ENCODE measurements around the gene NOX4.
"Not testable (repeated sequence)": the region's sequence is repeated elsewhere in the genome, so short reads cannot be mapped to it uniquely, and the experiment has no call there.

Gene NOX4

DNA sequence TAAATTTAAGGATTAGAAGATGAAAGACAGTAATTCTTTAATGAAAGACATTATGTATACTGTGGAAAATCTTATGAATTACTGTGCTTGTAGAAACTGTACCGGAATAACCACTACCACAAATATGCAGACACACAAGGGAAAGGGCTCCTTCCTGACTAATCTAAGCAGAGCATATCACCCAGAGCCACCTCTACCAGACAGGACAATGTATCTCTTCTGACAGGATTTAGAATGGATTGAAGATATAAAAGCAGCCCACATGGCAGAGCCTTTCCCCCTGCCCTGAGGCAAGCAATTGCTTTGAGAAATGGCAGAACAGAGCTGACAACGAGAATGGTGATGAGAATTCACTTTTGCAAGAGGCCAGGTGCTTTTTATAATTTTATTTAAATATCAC is 144.1 kb downstream of the NOX4 start:
- no peaks in the 10 kb centered on the region for H3K36me3 ChIP-seq
- no peak for DNase-seq
- H3K9me3 ChIP-seq = no peaks in the 10 kb centered on the region
- H3K4me1 ChIP-seq = no peaks in the 10 kb centered on the region
- TF ChIP-seq, protein P1, sequence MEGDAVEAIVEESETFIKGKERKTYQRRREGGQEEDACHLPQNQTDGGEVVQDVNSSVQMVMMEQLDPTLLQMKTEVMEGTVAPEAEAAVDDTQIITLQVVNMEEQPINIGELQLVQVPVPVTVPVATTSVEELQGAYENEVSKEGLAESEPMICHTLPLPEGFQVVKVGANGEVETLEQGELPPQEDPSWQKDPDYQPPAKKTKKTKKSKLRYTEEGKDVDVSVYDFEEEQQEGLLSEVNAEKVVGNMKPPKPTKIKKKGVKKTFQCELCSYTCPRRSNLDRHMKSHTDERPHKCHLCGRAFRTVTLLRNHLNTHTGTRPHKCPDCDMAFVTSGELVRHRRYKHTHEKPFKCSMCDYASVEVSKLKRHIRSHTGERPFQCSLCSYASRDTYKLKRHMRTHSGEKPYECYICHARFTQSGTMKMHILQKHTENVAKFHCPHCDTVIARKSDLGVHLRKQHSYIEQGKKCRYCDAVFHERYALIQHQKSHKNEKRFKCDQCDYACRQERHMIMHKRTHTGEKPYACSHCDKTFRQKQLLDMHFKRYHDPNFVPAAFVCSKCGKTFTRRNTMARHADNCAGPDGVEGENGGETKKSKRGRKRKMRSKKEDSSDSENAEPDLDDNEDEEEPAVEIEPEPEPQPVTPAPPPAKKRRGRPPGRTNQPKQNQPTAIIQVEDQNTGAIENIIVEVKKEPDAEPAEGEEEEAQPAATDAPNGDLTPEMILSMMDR (IDR thresholded peaks at IDR 0.05; ENCODE audit: low read depth, low read length) = no peak
- H3K4me3 ChIP-seq (ENCODE audit: low read depth, low read length) = no peak overlapping the region
- H3K27me3 ChIP-seq = no peaks in the 10 kb centered on the region

DNA sequence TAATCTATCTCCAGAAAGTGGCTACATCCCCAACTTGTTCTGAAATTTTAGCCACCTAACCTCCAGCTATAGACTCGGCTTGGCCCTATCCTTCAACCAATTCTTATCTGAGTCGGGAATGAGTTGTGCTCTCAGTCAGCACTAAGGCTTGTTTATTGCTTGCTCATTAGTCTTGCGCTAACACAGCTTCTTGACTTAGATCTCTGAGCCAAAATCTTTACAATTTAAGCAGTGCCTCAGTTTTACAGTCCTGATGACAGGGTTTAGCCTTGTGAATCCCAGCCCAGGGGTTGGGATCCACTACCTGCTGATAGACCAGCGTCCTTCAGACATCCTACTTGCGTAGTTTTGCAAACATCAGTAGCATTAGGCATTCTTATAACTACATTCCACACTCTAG is 144.6 kb downstream of the NOX4 start:
- TF ChIP-seq, protein P1 (IDR thresholded peaks at IDR 0.05; ENCODE audit: low read depth, low read length) = no peak
- Histone ChIP-seq H3K4me3 (ENCODE audit: low read depth, low read length) (no peak overlapping the region), H3K9me3 (no peaks in the 10 kb centered on the region), H3K36me3 (no peaks in the 10 kb centered on the region), H3K4me1 (no peaks in the 10 kb centered on the region), H3K27me3 (no peaks in the 10 kb centered on the region)
- no peak for DNase-seq

DNA sequence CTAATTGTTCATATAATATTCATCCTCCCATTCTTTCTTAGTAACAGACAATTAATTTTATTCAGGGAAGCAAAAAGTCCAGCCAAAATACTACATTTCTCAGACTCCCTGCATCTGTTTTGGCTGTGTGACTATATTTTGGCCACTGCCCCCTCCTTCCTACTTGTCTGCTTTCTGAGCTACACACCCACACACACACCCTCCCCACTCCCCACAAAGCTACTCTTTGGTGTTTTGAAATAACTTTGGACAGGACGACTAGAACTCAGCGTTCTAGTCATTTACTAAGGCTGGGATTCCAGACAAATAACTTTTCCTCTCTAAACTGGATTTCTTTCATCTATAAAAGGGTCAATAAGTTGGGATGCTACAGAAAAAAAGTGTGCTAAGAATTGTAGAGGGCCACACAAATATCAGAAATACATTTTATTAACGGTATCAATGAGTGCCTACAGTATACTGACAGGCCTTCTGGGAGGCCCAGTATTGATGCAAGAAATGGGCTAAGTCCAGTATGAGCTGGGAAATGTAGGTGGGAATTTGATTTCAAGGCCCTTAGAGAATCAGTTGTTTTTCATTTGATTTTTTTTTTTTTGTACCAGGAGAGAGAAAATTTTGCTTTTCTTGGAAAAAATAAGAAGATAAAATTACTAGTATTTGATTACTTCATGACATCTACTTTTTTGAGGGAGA is 148.1 kb downstream of the NOX4 start:
- H3K36me3 ChIP-seq; H3K27me3 ChIP-seq; H3K4me3 ChIP-seq (ENCODE audit: low read depth, low read length); H3K4me1 ChIP-seq; H3K9me3 ChIP-seq; DNase-seq: not testable (repeated sequence)

DNA sequence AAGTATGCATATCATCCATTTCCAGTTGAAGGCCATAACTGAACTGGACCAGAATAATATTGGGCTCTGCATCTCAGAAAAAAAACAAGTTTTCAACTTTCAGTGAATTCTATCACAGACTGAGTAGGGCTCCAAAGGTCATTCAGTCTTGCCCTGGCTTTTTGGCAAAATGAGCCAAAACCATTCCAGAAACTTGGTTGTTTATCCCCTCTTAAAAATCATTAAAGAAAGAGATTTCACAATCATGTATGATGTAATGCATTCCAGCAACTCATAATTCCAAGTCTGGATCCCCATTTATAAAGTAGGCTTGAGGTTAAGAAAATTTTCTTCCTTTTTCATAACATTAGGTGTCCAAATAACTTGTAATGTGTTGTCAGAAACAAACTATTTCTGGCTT is 150.7 kb downstream of the NOX4 start:
- not testable (repeated sequence) for H3K27me3 ChIP-seq; H3K9me3 ChIP-seq; H3K4me3 ChIP-seq (ENCODE audit: low read depth, low read length); DNase-seq; H3K4me1 ChIP-seq; H3K36me3 ChIP-seq

DNA sequence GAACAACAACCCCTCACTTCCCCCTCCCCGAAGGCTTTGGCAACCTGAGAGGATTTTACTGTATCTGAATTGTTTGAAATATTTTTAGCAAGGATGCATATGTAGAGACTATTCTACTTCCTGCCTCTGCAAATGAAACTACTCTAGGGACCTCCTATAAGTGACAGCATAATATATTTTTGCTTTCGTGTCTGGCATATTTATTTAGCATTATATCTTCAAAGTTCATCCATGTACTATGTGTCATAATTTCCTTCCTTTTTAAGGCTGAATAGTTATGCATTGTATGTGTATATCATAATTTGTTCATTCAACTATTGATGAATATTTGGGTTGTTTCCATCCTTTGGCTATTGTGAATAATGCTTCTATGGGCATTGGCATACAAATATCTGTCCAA is 153.1 kb downstream of the NOX4 start:
- not testable (repeated sequence) for H3K9me3 ChIP-seq; H3K4me1 ChIP-seq; H3K27me3 ChIP-seq; H3K4me3 ChIP-seq (ENCODE audit: low read depth, low read length); H3K36me3 ChIP-seq; DNase-seq

DNA sequence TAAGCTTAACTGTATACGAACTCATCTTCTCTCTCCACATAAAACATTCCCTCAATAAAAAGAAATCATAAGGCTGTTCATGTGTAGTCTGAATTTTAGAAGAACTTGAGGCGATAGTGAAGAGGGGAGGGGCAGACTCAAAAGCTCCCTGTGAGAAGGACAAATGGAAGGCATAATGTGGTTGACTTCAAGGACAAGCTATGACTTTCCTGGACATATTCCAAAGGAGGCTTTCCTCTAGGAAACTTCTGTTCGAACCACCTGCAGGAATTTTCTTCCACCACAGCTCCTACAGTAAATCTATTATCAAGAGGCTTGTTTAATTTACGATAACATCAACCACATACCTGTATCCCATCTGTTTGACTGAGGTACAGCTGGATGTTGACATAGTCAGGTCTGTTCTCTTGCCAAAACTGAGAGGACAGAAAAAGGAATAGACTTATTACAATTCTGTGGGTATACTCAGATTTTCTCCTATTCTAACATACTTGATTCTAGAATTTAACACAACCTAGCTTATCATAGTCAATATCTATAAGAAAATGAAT is 154.0 kb downstream of the NOX4 start:
- not testable (repeated sequence) for H3K9me3 ChIP-seq; H3K27me3 ChIP-seq; H3K4me1 ChIP-seq; H3K4me3 ChIP-seq (ENCODE audit: low read depth, low read length); DNase-seq; H3K36me3 ChIP-seq

DNA sequence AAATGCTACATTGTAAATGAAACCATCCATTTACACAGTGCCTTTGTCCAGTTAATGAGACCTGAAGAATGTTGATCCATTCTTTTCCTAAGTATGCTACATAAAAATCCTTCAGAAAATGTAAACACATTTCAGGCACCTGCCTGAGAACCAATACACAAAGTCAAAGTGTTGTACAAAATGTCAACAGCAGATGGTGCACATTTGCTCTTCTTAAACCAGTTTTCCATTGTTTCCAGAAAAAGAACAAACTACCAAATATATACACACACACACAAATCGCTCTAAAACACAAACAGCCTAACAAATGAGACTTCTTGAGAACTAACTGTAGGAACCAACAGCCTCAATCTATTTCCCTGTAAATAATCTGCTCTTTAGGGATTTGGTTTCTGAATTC is 157.5 kb downstream of the NOX4 start:
- not testable (repeated sequence) for H3K36me3 ChIP-seq; DNase-seq; H3K4me1 ChIP-seq; H3K27me3 ChIP-seq; H3K9me3 ChIP-seq; H3K4me3 ChIP-seq (ENCODE audit: low read depth, low read length)

DNA sequence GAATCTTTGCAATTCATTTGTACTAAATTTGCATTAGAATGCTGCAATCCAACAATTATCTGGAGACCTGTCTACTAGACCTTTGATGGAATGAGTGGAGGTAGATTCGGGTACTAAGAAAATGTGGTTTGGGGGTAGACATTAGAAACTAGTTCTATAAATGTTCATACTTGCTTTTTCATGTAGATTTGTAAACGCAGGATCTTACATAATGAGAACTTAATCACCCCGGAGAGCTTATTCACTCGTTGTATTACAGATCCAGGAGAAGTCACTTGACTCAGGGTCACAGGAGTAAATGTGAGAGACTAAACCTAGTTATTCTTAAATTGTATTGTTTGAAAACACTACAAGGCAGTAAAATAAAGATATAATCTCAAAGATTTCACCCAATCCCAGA is 159.2 kb downstream of the NOX4 start:
- not testable (repeated sequence) for H3K4me1 ChIP-seq; H3K4me3 ChIP-seq (ENCODE audit: low read depth, low read length); H3K36me3 ChIP-seq; H3K27me3 ChIP-seq; DNase-seq; H3K9me3 ChIP-seq

DNA sequence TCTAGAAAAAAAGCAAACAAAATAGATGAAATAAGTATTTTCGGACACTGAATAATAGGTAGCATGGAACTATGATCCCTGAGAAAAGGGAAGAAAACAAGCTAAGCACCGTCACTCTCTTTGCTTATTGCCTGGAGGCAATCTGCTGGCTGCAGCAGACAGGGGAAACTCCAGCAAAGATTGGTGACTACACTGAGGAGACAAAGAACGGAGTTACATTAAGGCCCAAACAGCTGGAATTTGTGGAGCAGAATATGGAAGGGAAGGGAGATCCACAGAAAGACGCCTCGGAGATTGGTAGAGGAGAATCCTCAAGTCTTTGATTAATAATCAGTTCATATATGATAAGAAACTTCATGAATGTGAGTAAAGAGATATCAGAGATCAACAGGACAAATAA is 163.3 kb downstream of the NOX4 start:
- TF ChIP-seq, protein P1 (IDR thresholded peaks at IDR 0.05; ENCODE audit: low read depth, low read length) = no peak
- no peak for DNase-seq
- no peaks in the 10 kb centered on the region for H3K4me1 ChIP-seq
- H3K9me3 ChIP-seq = no peaks in the 10 kb centered on the region
- H3K27me3 ChIP-seq = no peaks in the 10 kb centered on the region
- H3K36me3 ChIP-seq = no peaks in the 10 kb centered on the region
- H3K4me3 ChIP-seq (ENCODE audit: low read depth, low read length) = no peak overlapping the region

All from BE2C (cell line).